ENCODE results near the gene SND1.

DNA sequence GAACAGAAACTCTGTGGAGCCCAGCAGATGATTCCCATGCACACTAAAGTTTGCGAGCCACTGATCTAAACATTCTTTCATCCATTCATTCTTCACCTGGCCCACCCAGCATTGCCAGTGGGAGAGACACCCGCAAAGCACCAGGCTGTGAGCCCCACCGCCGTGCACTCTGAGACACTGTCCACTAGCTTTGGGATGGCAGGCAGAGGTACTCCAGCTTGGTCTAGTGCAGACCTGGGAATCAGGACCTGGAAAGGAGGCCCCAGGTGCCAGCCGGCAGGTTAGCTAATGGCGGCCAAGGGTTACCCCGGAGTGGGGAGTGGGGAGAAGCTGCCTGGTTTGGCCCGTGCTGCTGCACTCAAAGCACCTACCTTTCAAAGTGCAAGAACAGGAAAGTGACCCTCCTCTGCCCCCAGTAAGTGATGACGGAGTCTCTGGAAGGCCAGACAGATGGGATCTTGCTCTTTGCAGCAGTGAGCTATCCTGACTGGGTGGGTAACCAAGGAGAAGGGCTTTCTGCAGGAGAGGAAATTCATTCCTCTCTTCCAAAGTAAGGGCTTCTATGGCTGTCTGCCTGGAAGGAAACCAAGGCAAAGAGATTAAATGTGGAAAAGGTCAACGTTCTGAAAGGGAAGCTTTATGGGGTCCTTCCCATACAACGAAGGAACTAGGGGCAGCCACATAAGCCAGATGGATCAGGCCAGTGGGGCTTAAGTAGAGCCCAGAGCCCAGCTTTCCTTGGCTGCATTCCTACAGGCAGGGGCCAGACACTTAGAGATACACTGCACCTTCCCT is 453.4 kb downstream of the SND1 start:
- TF ChIP-seq, protein P1, sequence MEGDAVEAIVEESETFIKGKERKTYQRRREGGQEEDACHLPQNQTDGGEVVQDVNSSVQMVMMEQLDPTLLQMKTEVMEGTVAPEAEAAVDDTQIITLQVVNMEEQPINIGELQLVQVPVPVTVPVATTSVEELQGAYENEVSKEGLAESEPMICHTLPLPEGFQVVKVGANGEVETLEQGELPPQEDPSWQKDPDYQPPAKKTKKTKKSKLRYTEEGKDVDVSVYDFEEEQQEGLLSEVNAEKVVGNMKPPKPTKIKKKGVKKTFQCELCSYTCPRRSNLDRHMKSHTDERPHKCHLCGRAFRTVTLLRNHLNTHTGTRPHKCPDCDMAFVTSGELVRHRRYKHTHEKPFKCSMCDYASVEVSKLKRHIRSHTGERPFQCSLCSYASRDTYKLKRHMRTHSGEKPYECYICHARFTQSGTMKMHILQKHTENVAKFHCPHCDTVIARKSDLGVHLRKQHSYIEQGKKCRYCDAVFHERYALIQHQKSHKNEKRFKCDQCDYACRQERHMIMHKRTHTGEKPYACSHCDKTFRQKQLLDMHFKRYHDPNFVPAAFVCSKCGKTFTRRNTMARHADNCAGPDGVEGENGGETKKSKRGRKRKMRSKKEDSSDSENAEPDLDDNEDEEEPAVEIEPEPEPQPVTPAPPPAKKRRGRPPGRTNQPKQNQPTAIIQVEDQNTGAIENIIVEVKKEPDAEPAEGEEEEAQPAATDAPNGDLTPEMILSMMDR (IDR thresholded peaks at IDR 0.05; ENCODE audit: insufficient read depth, low read length) = no peak
- TF ChIP-seq POLR2AphosphoS5 (IDR thresholded peaks at IDR 0.05; ENCODE audit: low read depth) = no peak

All from HL-60 (cell line).